Left kidney (tissue), 8 donors: ENCODE measurements around the gene TMEM53. TPM values are rescaled to one million over a fixed set of nuclear protein-coding genes. Genes with fewer than 3 reads are reported as not detected.

Experiments used
- DNase-seq: peaks from one replicate; pipeline ENCODE4 v3.0.0-alpha.2; 2013
- long read RNA-seq, 8 donors: transcript quantifications; one replicate each; lab custom pipeline, GENCODE V29; 2026
- polyA plus RNA-seq: library from polyadenylated mRNA; unstranded; fragments of 120-200 nt; gene quantifications from one replicate; pipeline ENCODE4 v1.2.1, GENCODE V29; 2013; ENCODE audit not compliant: insufficient read length

TMEM53 gene
- 11.7 TPM for polyA plus RNA-seq
- long read RNA-seq, donor 1, transcript TMEM53-202 (3 exons, 2,310 nt), result major isoform, 6 of 9 reads
- long read RNA-seq, donor 1, partial matches to known transcripts, result 0 of 9 reads
- long read RNA-seq, donor 1, other reads (novel, unspliced or antisense), result 0 of 9 reads
- long read RNA-seq, donor 2, transcript TMEM53-202 (3 exons, 2,310 nt), result major isoform, 6 of 11 reads
- long read RNA-seq, donor 2, partial matches to known transcripts, result 0 of 11 reads
- long read RNA-seq, donor 2, other reads (novel, unspliced or antisense), result 0 of 11 reads
- long read RNA-seq, donor 3, transcript TMEM53-202 (3 exons, 2,310 nt), result major isoform, 5 of 7 reads
- long read RNA-seq, donor 3, partial matches to known transcripts, result 0 of 7 reads
- long read RNA-seq, donor 3, other reads (novel, unspliced or antisense), result 0 of 7 reads
- long read RNA-seq, donor 4, partial matches to known transcripts, result 0 of 3 reads
- long read RNA-seq, donor 4, other reads (novel, unspliced or antisense), result 0 of 3 reads
- long read RNA-seq, donor 5, transcript TMEM53-202 (3 exons, 2,310 nt), result major isoform, 14 of 204 reads
- long read RNA-seq, donor 5, partial matches to known transcripts, result 157 of 204 reads
- long read RNA-seq, donor 5, other reads (novel, unspliced or antisense), result 24 of 204 reads
- long read RNA-seq, donor 6, partial matches to known transcripts, result 82 of 88 reads
- long read RNA-seq, donor 6, other reads (novel, unspliced or antisense), result 0 of 88 reads
- long read RNA-seq, donor 7, transcript TMEM53-202 (3 exons, 2,310 nt), result major isoform, 7 of 12 reads
- long read RNA-seq, donor 7, partial matches to known transcripts, result 0 of 12 reads
- long read RNA-seq, donor 7, other reads (novel, unspliced or antisense), result 0 of 12 reads
- long read RNA-seq, donor 8, partial matches to known transcripts, result 0 of 3 reads
- long read RNA-seq, donor 8, other reads (novel, unspliced or antisense), result 0 of 3 reads

GRCh38 chr1:44674113-44675000, at the start of gene TMEM53, which contains the start of gene ARMH1:
TSS of gene TMEM53 (minus strand) at chr1:44674481. CDS start at chr1:44674391, 90 bp downstream.
TSS of gene ARMH1 (plus strand) at chr1:44674714. CDS start at chr1:44689698, 14,984 bp downstream.
- peak; percentile 99 for DNase-seq

DNA sequence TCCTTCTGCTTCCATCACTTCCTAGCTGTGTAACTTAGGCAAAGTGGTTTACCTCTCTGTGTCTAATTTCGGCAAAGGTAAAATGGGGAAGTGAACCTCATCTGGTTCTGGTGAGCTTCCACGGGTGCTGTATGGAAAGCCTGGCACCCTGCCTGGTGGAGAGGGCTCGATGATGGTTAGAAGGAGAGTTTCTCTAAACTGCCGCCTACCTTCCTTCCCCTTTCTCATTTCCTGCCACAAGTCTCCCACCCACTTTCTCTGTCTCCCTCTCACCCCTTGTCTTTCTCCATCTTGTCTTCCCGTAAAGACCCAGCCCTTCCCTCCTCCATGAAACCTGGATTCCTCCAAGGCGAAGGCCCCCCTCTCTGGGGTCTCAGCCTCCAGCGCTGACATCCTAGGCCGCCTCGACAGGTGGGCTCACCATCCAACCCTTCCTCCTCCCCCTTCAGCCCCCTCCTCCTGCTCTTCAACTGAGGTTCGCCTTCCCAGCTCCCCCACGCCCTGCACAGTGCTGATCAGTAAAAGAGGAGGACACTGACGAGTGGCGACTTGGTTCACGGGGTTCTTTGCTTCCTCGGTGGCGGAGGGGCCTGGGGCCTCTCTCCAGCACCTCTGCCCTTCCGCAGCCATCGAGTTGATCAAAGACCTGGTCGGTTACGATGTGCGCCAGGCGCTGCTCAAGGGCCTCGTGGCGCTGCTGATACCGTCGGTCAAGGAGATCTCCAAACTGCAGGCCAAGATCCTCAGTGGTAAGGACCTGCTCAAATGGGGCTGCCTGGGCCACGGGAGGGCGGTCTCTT, 49.4 kb upstream of the TMEM53 start:
- no peak for DNase-seq

DNA sequence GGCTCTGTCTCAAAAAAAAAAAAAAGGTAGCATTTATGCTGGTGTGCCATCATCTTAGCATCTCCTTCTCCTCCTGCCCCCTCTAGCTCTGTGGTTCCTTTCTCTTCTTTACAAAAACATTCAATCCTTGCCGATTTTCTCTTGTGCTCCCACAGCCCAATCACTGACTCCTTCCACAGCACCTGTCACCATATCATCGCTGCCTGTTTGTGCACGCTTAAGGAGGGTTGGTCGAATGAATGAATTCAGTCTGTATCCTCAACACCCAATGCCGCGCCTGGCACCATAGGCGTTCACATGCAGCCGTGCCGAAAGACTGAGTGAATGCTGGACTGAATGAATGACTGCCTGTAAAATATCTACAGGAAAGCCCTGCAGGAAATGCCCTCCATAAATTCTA, 48.8 kb upstream of the TMEM53 start:
- no peak for DNase-seq

GRCh38 chr1:44721485-44722361, 47.4 kb upstream of the TMEM53 start:
- no peak for DNase-seq

DNA sequence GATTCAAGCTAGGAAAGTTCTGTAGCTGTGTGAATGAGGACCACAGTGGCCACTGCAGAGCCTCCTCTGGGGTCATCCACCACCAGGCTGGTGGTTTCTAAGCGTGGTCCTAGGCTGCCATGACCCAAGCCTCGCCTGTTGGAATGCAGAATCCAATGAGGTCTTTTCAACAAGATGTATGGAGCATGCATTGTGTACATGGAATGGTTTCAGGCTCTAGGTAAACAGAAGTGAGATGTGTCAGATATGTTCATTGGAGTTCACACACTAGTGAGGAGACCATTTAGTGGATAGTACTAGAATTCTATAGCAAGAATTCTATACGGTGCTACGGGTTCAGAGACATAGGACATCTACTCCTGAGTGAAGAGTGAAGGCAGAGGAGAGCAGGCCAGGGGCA, 46.0 kb upstream of the TMEM53 start:
- DNase-seq, result no peak

- no peak for DNase-seq
These were observed 45.0 kb upstream of the TMEM53 start for GRCh38 chr1:44719318-44719717.

DNA sequence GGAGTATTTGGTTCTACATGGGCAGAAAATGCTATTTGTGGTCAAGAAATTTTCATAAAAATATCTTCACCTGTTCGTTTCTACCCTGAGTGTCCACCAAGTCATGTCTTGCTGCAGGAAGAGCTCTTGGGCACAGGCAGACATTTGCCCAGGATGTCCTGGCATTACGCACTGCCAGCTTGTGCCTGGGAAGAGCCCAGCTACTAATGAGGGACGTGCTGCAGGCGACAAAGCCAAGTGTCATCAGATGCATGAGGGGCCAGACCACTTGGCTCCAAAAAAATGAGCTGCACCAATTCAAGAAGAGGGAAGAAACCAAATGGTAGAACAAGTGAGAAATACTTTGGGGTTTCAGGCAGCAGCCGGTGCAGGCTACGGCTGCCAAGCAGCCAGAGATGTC, 43.8 kb upstream of the TMEM53 start:
- DNase-seq, result no peak

GRCh38 chr1:44717653-44718052, 43.4 kb upstream of the TMEM53 start:
- DNase-seq, result no peak

- DNase-seq, result no peak
These were observed 42.9 kb upstream of the TMEM53 start for GRCh38 chr1:44717156-44717555.

- DNase-seq, result peak; percentile 64
These were observed 40.8 kb upstream of the TMEM53 start for GRCh38 chr1:44714944-44715571.

DNA sequence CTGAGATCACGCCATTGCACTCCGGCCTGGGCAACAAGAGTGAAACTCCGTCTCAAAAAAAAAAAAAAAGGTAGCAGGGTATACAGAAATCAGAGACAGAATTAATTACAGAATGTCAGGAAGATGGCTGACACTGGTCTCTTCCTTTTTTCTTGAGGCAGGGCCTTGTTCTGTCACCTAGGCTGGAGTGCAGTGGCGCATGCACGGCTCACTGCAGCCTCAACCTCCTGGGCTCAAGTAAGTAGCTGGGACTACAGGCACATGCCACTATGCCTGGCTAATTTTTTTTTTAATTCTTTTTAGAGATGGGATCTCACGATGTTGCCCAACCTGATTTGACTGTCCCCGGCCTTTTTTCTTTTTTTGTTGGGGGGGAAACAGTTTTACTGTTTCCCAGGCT, 40.3 kb upstream of the TMEM53 start:
- no peak for DNase-seq

DNA sequence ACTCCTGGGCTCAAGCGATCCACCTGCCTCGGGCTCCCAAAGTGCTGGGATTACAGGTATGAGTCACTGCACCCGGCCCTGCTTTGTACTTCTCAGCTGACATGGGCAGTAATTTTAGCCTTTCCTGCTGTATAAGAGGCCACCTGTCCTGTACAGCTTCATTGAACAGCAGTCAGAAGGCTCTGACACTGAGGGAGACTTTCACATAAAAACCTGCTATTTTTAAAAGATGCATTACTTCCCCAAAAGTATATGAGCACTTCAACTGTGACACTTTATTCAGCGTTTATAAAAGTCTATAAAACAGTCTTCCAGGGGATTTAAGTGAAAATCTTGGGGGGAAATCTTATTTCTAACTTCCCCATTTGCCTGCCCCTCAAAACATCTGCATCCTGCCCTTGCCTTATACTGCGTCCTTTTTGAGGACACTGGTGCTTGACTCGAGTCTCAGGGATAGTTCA, 39.1 kb upstream of the TMEM53 start:
- DNase-seq, result no peak

DNA sequence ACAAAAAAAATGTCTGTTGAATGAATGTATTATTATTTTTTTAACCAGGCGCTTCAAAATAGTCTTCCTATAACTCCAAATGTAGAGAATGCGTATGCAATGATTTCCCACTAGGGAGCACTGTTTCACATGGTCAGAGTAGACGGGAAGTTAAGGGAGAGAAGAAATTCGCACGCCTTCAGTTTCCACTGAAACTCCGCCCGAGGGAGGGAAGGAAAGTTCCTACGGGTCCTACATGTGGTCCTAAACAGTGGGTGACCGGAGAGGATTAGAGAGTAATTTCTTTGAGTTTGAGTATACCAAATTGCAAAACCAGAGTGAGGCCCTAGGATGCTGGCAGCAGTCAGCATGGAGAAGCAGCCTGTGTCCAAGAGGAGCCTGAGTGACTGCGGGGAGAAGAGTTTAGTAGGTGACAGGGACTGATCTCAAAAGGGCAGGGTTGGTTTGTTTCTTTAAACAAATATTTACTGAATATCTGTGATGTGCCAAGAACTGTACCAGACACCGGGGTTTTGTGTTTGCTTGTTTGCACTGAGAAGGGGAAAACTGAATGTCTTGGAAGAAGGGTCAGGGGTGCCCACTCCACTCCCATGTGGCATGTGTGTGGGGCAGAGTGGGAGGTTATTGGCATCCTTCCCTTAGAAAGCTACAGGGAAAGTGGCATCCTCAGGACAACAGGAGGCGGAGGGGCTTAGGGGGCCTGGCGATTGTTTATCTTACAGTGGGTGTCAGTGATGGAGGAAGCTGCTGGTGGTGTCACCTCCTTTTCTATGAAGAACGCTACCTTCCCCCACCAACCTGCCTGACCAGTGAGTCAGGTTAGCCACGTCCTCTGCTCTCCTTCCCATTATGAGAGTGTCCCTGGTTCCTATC, 33.9 kb upstream of the TMEM53 start:
- no peak for DNase-seq

DNA sequence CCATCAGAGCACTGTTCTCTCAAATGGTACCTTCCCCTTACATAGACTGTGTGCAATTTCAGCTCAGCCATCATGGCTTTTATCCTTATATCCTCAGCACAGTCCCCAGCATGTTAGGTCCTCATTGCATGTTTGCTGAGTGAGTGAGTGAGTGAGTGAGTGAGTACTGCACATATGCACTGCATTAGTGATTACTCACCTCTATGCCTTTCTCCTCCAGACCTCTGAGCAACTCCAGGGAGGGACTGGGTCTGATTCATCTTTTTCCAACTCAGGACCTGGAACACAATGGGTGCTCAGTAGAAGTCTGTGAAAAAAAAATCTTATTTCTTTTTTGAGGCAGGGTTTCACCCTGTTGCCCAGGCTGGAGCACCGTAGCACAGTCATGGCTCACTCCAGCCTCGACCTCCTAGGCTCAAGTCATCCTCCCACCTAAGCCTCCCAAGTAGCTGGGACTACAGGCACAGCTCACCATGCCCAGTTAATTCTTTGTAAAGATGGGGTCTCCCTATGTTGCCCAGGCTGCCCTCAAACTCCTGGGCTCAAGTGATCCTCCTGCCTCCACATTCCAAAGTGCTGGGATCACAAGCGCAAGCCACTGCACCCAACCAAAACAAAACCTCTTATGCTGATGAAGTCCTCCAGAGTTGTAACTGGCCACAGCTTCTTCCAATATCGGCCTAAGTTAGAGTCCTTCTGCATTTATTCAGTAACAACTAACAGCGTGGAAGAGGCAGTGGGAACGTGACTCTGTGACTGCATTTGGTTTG, 33.0 kb upstream of the TMEM53 start:
- DNase-seq, result no peak

- no peak for DNase-seq
These were observed 31.7 kb upstream of the TMEM53 start for GRCh38 chr1:44705938-44706337.

- no peak for DNase-seq
These were observed 31.2 kb upstream of the TMEM53 start for GRCh38 chr1:44705470-44705869.

GRCh38 chr1:44701141-44701573, 26.9 kb upstream of the TMEM53 start:
- DNase-seq, result peak; percentile 35
